ENCODE results near the gene TMEM26. TPM values are rescaled to one million over a fixed set of nuclear protein-coding genes. Genes with fewer than 3 reads are reported as not detected.

Gene TMEM26
- total RNA-seq, 1 donor from 2014 or later, result 3.4 TPM

DNA sequence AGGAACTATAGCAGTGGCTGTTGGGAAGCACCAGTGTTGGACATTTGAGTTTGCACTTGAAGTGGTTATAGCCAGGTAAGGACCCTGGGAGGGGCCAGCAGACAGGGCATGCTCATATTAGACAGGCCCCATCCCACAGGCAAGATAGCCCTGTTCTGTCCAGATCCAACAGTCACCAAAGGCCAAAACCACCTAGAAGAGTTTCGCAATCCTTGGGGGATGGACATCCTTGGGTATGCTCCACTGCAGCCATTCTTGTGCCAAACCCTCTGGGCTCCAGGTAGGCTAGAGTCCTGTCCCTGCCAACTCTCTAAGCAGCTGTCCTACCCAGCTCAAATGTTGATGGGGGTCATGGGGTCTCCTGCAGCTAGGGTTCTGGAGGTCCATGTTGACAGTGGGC, 76.8 kb downstream of the TMEM26 start:
- Mint-ChIP-seq H3K9me3 (peaks cover 58% of the 10 kb centered on the region), H3K36me3 (peaks cover 3% of the 10 kb centered on the region), H3K4me3 (no peak overlapping the region), H3K27me3 (ENCODE audit: low read depth) (peaks cover 11% of the 10 kb centered on the region), H3K27ac (no peak overlapping the region), H3K4me1 (no peaks in the 10 kb centered on the region)
- TF ChIP-seq, protein P1, sequence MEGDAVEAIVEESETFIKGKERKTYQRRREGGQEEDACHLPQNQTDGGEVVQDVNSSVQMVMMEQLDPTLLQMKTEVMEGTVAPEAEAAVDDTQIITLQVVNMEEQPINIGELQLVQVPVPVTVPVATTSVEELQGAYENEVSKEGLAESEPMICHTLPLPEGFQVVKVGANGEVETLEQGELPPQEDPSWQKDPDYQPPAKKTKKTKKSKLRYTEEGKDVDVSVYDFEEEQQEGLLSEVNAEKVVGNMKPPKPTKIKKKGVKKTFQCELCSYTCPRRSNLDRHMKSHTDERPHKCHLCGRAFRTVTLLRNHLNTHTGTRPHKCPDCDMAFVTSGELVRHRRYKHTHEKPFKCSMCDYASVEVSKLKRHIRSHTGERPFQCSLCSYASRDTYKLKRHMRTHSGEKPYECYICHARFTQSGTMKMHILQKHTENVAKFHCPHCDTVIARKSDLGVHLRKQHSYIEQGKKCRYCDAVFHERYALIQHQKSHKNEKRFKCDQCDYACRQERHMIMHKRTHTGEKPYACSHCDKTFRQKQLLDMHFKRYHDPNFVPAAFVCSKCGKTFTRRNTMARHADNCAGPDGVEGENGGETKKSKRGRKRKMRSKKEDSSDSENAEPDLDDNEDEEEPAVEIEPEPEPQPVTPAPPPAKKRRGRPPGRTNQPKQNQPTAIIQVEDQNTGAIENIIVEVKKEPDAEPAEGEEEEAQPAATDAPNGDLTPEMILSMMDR (IDR thresholded peaks at IDR 0.05; ENCODE audit: unreplicated experiment), result no peak
- no peak for DNase-seq (ENCODE audit: low spot score in 2 of 2, unreplicated experiment in 2 of 2)

GRCh38 chr10:61366365-61366764, 86.8 kb downstream of the TMEM26 start:
- Mint-ChIP-seq H3K36me3 (no peaks in the 10 kb centered on the region), H3K4me3 (no peak overlapping the region), H3K27ac (no peak overlapping the region), H3K4me1 (peaks cover 4% of the 10 kb centered on the region), H3K27me3 (ENCODE audit: low read depth) (peaks cover 34% of the 10 kb centered on the region), H3K9me3 (no peaks in the 10 kb centered on the region)
- DNase-seq (ENCODE audit: low spot score in 2 of 2, unreplicated experiment in 2 of 2), result no peak
- TF ChIP-seq, protein P1 (IDR thresholded peaks at IDR 0.05; ENCODE audit: unreplicated experiment), result no peak

- H3K4me1 Mint-ChIP-seq, result peaks cover 4% of the 10 kb centered on the region
- H3K27ac Mint-ChIP-seq, result no peak overlapping the region
- peaks cover 13% of the 10 kb centered on the region for H3K9me3 Mint-ChIP-seq
- TF ChIP-seq, protein P1 (IDR thresholded peaks at IDR 0.05; ENCODE audit: unreplicated experiment), result no peak
- H3K27me3 Mint-ChIP-seq (ENCODE audit: low read depth), result peaks cover 34% of the 10 kb centered on the region
- no peaks in the 10 kb centered on the region for H3K36me3 Mint-ChIP-seq
- no peak for DNase-seq (ENCODE audit: low spot score in 2 of 2, unreplicated experiment in 2 of 2)
- H3K4me3 Mint-ChIP-seq, result no peak overlapping the region
These were observed 88.6 kb downstream of the TMEM26 start for GRCh38 chr10:61364619-61365018.

- DNase-seq (ENCODE audit: low spot score in 2 of 2, unreplicated experiment in 2 of 2), result no peak
- Mint-ChIP-seq H3K27ac (peak overlapping the region; percentile 27), H3K9me3 (peaks cover 18% of the 10 kb centered on the region), H3K4me1 (peaks cover 4% of the 10 kb centered on the region), H3K4me3 (no peak overlapping the region), H3K27me3 (ENCODE audit: low read depth) (peaks cover 27% of the 10 kb centered on the region), H3K36me3 (no peaks in the 10 kb centered on the region)
- TF ChIP-seq, protein P1 (IDR thresholded peaks at IDR 0.05; ENCODE audit: unreplicated experiment), result no peak
These were observed 90.2 kb downstream of the TMEM26 start for GRCh38 chr10:61363006-61363405.

DNA sequence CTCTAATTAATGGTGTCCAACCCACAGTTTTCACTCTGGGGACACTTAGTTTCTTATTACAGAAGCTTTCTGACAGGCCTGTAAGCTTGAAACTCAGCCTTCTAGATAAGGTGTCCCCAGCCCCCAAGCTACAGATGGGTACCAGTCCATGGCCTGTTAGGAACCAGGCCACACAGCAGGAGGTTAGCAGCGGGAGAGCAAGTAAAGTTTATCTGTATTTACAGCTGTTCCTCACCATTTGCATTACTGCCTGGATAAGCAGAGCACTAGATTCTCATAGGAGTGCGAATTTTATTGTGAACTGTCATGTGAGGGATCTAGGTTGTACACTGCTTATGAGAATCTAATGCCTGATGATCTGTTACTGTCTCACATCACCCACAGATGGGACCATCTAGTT, 93.7 kb downstream of the TMEM26 start:
- TF ChIP-seq, protein P1 (IDR thresholded peaks at IDR 0.05; ENCODE audit: unreplicated experiment), result no peak
- H3K36me3 Mint-ChIP-seq, result no peaks in the 10 kb centered on the region
- peaks cover 5% of the 10 kb centered on the region for H3K27me3 Mint-ChIP-seq (ENCODE audit: low read depth)
- H3K4me1 Mint-ChIP-seq, result peaks cover 11% of the 10 kb centered on the region
- no peak for DNase-seq (ENCODE audit: low spot score in 2 of 2, unreplicated experiment in 2 of 2)
- H3K27ac Mint-ChIP-seq, result no peak overlapping the region
- peaks cover 18% of the 10 kb centered on the region for H3K9me3 Mint-ChIP-seq
- H3K4me3 Mint-ChIP-seq, result no peak overlapping the region

DNA sequence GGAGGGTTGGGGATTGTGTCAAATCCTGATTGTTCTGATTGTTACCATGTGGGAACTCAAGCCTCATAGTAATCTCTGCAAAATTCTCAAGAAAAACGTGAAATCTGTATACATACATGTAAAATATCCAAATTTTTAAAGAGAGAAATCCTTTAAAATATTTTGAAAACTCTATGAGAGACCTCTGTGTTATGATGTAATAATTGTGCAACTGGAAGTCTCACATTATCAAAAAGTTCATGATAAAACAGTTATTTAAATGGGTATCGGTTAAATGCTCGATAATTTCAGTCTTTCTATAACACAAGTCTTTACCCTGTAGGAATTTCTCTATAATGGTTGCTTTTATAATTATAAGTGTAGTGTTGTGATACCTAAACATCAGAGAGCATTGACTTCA, 95.5 kb downstream of the TMEM26 start:
- Mint-ChIP-seq H3K4me1 (peaks cover 9% of the 10 kb centered on the region), H3K36me3 (no peaks in the 10 kb centered on the region), H3K27me3 (ENCODE audit: low read depth) (peaks cover 9% of the 10 kb centered on the region), H3K4me3 (no peak overlapping the region), H3K27ac (no peak overlapping the region), H3K9me3 (peaks cover 18% of the 10 kb centered on the region)
- DNase-seq (ENCODE audit: low spot score in 2 of 2, unreplicated experiment in 2 of 2), result no peak
- TF ChIP-seq, protein P1 (IDR thresholded peaks at IDR 0.05; ENCODE audit: unreplicated experiment), result no peak

Data from mesothelial cell of epicardium (in vitro differentiated cells).